ENCODE results near the gene SCT.

SCT gene

GRCh38 chr11:620935-621814 lies 5.8 kb downstream of the SCT start:
- no peak for DNase-seq

- DNase-seq, result no peak
Observed at GRCh38 chr11:620201-620600, 6.8 kb downstream of the SCT start.

- no peak for DNase-seq
Observed at GRCh38 chr11:619628-620050, 7.3 kb downstream of the SCT start.

GRCh38 chr11:618856-619627 lies 7.9 kb downstream of the SCT start:
- no peak for DNase-seq

GRCh38 chr11:617912-618682 lies 8.9 kb downstream of the SCT start:
- DNase-seq, result no peak

- no peak for DNase-seq
Observed at GRCh38 chr11:617199-617911, 9.6 kb downstream of the SCT start.

- no peak for DNase-seq
Observed at GRCh38 chr11:616320-617198, 10.4 kb downstream of the SCT start.

GRCh38 chr11:615504-616319 lies 11.3 kb downstream of the SCT start, which contains the start of gene IRF7:
Gene IRF7, minus strand, starts transcription at chr11:615950. Its CDS starts 586 bp downstream, at chr11:615364.
- DNase-seq, result no peak

GRCh38 chr11:614623-615503 lies 12.1 kb downstream of the SCT start:
- DNase-seq, result no peak

- DNase-seq, result no peak
Observed at GRCh38 chr11:614021-614622, 12.9 kb downstream of the SCT start.

- no peak for DNase-seq
Observed at GRCh38 chr11:613369-613968, 13.5 kb downstream of the SCT start.

- DNase-seq, result no peak
Observed at GRCh38 chr11:612961-613300, 14.1 kb downstream of the SCT start.

- no peak for DNase-seq
Observed at GRCh38 chr11:612201-612960, 14.6 kb downstream of the SCT start.

GRCh38 chr11:611001-611996 lies 15.7 kb downstream of the SCT start:
- DNase-seq, result no peak

- no peak for DNase-seq
Observed at GRCh38 chr11:610146-610801, 16.7 kb downstream of the SCT start.

GRCh38 chr11:609341-609811 lies 17.6 kb downstream of the SCT start:
- no peak for DNase-seq
